Right ventricle myocardium inferior (tissue), 1 donor: ENCODE data around the gene CLDN9. TPM values are rescaled to one million over a fixed set of nuclear protein-coding genes. Genes with fewer than 3 reads are reported as not detected.

Experiments
- ATAC-seq: fragments of 200-7000 bp; cut with Tn5 transposase; one replicate; pipeline ENCODE4 v1.9.1; 2020; ENCODE audit warnings: mild to moderate bottlenecking, moderate library complexity
- DNase-seq: peaks from one replicate; pipeline ENCODE4 v3.0.0; 2021; ENCODE audit errors: missing footprints
- intact Hi-C: fragments of 100-400 bp; cut with DNase I; formaldehyde crosslinking; loops from one replicate; pipeline ENCODE4 v1.11.0; 2022
- long read RNA-seq: library from polyadenylated mRNA; unstranded; transcript quantifications from one replicate; pipeline ENCODE4 v2.0.0, GENCODE V29; 2021
- total RNA-seq: library from RNA; stranded (reverse); fragmentation: NEBNext Ultra II Directional; extraction: Animal tissue kit (Norgen Biotek cat#: 25700); gene quantifications from one replicate; pipeline ENCODE4 v1.2.1, GENCODE V29; 2021
- donor health status: DM: no; HTN: yes; CAD: no; lungs with severe emphysema.

The CLDN9 gene, protein sequence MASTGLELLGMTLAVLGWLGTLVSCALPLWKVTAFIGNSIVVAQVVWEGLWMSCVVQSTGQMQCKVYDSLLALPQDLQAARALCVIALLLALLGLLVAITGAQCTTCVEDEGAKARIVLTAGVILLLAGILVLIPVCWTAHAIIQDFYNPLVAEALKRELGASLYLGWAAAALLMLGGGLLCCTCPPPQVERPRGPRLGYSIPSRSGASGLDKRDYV
- 0.32 TPM for total RNA-seq
- long read RNA-seq = 0 reads

DNA sequence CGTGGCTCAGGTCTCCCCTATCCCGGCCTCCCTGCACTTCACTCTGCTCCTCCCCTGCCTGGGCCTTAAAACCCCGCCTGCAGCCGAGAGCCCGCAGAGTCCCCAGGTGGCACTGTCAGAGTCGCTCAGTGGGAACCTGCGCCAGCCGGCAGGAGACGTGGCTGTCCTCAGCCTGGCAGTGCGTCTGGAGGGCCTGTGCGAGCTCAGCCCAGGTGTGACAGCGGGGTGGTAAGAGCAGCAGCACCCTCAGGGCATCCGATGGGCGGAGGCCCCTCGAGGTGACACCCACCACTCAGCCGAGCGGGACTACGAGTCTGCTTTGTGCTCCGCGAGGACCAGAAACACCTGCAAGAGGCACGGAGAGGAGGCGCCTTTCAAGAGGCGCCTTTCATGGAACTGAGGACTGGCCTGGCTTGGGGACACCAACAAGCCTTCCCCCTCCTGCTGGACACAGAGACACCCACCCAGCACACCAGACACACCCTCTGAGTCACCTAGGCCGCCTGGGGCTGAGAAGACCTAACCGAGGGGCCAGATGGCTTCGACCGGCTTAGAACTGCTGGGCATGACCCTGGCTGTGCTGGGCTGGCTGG is at the start of gene CLDN9:
Gene CLDN9 (plus strand): TSS at position 96 of the 593 bp plus-strand sequence. CDS start 440 bp downstream, at position 536.
- ATAC-seq = no peak
- intact Hi-C loops = no loop called here

DNA sequence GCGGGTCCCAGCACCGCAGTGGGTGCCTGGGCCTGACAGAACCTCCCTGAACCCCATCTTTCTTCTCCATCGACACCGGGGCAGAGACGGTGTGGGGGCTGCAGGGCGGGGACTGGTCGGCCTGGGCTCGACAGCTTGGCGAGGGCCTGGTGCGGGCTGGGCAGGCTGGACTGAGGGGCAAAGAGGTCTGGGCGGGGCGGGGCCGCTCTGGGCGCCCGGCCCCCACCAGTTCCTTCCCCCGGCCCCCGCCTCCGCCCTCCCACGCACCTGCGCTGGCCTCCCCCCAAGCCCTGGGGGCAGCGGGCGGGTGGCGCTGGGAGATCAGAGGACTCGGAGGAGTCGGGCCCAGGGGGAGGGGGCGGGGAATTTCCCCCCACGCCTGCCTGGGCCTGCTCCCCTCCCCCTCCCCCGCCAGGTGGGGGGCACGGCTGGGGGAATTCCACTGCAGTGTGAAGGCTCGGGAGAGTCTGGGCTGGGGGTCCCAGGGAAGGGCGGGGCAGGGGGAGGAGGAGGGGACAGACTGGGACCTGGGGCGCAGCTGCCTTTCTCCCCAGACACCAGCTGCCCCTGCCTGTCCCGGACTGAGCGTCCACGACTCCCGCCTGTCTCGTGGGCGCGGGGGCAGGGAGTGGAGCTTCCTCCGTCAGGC is 49.5 kb upstream of the CLDN9 start:
- ATAC-seq = no peak
- DNase-seq = no peak
- intact Hi-C loops = no loop called here

More for the DNA sequence above, at the start of gene CLDN9:
- no peak for DNase-seq

DNA sequence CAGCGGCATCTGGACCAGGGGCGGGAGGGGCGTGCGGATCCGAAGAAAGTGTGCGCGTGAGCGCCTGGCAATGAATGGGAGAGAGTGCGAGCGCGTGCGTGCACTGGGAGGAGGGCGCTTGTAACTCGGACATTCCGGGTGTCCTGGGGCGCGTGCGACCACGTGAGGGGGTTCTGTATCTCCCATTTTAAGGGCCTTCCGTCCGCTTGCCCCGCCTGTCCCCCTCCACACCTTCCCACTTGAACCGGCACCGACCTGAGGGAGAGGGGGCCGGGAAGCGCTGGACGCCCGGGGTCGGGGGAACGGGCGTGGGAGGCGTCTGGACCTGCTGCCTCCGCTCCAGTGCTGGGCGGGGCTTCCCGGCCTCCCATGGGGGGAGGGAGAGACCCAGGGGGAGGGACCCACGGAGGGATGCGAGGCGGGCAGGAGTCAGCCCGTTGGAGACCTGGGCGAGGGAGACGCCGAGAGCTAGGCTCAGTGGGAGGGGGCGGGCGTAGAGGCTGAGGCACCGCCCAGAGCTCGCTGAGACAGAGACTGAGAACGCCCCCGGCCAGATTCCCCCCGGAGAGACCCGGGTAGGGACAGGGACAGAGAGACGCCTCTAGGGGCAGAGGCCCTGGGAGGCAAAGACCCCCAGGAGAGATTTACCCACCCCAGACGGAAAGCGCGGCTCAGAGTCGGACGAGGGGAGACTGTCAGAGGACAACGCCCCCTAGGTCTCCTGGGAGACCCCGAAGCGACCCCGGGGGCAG is 48.8 kb upstream of the CLDN9 start, which contains the start of gene KREMEN2:
Gene KREMEN2 (plus strand): TSS at position 553 of the 752 bp plus-strand sequence. CDS start 246 bp downstream, outside the sequence.
- ATAC-seq (no peak), DNase-seq (no peak)
- intact Hi-C loops = no loop called here

DNA sequence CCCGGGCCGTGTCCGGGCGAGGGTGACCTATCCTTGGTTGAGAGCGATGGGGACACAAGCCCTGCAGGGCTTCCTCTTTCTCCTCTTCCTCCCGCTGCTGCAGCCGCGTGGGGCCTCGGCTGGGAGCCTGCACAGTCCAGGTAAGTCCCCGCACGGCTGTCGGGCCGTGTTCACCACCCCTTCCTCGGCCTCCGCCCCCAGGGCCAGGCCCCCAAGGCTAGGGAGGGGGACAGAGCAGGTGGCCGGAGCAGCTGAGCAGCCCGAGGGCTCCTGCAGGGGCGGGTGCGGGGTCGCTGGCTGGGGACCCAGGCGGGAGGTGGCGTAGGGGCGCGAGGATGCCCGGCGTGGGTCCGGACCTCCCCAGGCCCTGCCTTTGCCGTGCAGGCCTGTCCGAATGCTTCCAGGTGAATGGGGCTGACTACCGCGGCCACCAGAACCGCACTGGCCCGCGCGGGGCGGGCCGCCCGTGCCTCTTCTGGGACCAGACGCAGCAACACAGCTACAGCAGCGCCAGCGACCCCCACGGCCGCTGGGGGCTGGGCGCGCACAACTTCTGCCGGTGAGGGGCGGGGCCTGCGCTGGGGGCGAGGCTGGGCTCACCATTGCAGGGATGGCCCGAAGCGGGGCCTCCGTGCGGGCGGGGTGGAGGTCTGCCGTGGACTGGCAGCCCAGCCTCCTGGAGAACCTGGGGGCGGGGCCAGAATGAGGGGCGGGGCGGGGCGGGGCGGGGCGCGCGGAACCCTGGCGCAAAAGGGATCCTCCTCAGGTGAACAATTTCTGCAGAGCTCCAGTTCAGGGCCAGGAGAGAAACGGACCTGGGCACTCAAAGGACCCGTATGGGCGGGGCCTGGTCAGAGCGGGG is 48.0 kb upstream of the CLDN9 start:
- no peak for ATAC-seq
- DNase-seq = no peak
- intact Hi-C loops = no loop called here

DNA sequence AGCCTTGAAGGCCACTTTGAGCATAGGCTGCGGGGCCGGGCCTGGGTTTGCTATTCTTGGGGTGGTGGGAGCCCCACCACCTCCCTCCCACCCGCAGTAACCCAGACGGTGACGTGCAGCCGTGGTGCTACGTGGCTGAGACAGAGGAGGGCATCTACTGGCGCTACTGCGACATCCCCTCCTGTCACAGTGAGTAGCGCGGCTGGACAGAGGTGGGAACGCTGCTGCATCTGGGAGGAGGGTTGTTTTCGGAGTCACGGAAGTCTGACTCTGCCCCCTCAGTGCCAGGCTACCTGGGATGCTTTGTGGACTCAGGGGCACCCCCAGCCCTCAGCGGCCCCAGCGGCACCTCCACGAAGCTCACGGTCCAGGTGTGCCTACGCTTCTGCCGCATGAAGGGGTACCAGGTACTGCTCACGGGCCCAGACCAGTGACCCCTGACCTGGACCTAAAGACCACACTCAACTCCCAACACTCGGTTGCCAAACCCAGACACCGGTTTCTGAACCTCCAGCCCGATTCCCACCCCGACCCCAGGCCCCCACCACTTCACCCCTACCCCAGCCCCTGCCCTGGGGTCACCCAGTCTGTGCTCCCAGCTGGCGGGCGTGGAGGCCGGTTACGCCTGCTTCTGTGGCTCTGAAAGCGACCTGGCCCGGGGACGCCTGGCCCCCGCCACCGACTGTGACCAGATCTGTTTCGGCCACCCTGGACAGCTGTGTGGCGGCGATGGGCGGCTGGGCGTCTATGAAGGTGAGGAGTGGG is 46.5 kb upstream of the CLDN9 start:
- DNase-seq (no peak), ATAC-seq (no peak)
- intact Hi-C loops = no loop called here

DNA sequence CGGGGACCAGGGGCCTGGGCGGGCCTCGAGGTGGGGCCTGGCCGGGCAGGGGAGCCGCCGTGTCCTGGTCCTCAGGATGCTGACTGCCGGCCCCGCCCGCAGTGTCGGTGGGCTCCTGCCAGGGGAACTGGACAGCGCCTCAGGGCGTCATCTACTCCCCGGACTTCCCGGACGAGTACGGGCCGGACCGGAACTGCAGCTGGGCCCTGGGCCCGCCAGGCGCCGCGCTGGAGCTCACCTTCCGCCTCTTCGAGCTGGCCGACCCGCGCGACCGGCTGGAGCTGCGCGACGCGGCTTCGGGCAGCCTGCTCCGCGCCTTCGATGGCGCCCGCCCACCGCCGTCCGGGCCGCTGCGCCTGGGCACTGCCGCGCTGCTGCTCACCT is 45.9 kb upstream of the CLDN9 start:
- DNase-seq = no peak
- intact Hi-C loops = no loop called here
- no peak for ATAC-seq

DNA sequence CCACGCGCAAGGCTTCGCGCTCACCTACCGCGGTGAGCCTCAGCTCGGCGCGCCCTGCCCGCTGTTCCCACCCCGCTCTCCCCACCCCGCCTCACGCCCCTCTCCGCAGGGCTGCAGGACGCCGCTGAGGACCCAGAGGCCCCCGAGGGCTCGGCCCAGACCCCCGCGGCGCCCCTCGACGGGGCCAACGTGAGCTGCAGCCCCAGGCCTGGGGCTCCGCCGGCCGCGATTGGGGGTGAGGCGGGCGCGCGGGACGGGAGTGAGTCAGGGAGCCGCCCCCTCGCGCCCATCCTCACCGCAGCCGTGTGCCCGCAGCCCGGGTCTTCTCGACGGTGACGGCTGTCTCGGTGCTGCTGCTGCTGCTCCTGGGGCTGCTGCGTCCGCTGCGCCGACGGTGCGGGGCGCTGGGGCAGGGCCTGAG is 45.5 kb upstream of the CLDN9 start:
- ATAC-seq = no peak
- no peak for DNase-seq
- intact Hi-C loops = no loop called here

DNA sequence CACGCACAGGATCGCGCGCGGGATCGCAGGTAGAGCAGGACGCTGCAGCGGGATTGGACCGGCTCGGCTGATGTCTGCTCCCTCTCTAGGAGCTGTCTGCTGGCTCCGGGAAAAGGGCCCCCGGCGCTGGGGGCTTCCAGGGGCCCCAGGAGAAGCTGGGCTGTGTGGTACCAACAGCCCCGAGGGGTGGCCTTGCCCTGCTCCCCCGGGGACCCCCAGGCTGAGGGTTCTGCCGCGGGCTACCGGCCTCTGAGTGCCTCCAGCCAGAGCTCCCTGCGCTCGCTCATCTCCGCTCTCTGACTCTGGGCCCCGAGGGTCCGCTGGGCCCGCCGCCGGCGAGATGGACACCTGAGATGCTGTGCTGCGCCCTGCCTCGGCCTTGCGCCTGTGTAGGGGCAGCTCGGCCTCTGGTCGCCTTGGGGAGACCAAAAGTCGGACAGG is 45.0 kb upstream of the CLDN9 start:
- ATAC-seq (no peak), DNase-seq (no peak)
- intact Hi-C loops = no loop called here

DNA sequence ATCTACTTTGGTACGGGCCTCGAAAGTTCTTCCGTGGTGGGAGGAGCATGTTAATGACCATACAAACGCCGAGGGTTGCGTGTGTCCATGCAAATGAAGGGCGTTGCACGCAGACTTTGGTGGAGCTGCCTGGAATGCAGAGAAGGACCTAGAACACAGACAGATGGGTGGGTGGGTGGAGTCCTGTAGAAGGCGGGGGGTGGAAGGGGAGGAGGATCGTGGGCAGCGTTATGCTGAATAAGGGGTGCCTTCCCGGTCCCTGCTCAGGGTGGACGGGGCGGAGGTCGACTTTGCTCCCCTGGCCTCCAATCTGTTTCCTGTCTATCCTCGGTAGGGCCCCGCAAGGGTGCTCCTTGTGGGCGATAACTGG is 44.4 kb upstream of the CLDN9 start:
- ATAC-seq (no peak), DNase-seq (no peak)
- intact Hi-C loops = no loop called here

DNA sequence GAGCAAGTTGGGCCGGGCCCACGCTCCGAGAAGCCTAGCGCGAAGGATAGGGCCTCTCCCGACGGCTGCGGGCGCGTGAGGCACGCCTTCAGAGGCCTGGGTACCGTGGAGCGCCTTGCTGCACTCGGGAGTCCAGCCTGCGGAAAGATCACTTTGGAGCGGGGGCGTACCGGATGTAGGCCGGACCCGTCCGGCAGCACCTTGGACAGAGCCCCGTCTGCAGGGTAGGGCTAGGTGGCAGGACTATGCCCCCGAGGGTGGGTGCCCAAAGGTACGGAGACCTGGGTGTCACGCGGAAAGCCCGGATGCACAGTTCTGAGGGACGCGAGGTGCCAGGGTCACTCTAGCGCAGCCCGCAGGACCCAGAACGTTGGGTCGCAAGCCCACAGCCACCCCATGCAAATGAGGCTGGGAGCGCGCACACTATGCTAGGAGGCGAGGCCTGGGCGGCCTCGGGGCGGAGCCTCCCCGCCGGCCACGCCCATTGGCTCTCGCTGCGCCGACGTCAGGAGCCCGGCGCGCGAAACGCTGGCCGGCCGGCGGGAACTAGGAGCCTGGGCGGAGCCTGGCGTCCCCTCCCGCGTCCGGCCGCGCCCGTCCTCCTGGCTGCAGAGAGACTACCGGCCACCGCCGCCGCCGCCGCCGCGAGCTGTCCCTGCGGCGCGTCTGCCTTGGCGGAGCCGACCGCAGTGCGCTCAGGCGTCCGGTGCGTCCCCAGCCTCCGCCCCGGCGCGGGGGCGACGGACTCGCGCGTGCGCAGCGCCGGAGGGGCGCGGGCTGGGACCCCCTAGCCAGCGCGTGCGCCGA is 43.8 kb upstream of the CLDN9 start, which contains the start of gene PAQR4:
Gene PAQR4 (plus strand): TSS at position 611 of the 807 bp plus-strand sequence. CDS start 327 bp downstream, outside the sequence.
- intact Hi-C loops = no loop called here
- DNase-seq = peak; percentile 95
- peak; percentile 93 for ATAC-seq

DNA sequence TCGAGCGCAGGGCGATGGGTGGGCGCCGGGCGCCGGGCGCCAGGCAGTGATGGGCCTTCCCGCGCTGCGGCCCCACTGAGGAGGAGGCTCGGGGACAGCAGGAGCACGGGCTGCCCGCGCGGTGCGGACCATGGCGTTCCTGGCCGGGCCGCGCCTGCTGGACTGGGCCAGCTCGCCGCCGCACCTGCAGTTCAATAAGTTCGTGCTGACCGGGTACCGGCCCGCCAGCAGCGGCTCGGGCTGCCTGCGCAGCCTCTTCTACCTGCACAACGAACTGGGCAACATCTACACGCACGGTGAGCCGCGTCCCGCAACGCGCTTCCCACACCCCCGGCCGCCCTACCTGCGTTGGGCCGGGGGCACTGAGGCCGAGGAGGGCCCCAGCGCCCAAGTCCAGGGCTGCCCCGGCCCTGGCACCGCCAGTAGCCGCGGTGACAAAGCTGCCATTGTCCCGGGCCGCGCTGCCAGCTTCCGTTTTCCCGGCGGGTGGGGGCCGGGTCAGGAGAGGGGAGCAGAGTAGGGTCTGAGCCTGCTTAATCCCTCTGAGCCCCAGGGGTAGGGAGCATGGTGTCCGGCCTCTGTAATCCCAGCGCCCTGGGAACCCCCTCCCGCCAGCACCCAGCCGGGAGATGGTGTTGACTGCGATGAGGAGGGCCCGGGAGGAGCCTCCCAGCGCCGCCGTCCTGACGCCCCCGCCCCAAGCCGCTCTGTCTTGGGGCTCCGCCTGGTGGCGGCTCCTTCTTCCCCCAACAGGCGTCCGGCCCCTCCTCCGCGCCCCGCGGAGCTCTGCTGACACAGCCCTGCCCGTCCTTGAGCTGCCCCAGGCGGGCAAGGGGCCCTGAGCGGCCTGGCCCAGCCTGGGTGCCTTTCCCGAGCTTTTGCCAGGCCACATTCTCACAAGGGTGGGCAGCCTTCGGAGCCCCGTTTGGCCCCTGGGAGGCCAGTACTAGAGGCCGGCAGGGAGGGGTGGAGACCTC is 42.9 kb upstream of the CLDN9 start:
- intact Hi-C loops = no loop called here

DNA sequence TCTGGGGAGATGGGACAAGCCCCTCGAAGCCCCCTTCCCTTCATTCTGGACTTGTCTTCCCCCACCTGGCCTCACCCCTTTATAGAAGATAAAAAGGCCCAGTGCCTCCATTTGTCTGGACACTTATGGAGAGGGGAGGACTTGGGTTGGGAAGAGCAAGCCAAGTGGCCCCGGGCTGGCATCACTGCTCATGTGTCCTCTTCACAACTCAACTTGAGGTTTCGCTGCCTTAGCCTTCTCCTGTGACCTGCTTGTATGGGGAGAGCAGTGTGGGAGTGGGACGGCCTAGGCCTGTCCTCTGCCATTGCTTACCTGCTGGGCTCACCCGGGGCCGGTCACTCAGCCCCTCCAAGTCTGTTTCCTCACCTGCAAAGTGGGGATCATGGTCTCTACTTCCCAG is 42.2 kb upstream of the CLDN9 start:
- intact Hi-C loops = no loop called here

More for the DNA sequence above, 42.9 kb upstream of the CLDN9 start:
- DNase-seq (peak; percentile 84), ATAC-seq (peak; percentile 25)

DNA sequence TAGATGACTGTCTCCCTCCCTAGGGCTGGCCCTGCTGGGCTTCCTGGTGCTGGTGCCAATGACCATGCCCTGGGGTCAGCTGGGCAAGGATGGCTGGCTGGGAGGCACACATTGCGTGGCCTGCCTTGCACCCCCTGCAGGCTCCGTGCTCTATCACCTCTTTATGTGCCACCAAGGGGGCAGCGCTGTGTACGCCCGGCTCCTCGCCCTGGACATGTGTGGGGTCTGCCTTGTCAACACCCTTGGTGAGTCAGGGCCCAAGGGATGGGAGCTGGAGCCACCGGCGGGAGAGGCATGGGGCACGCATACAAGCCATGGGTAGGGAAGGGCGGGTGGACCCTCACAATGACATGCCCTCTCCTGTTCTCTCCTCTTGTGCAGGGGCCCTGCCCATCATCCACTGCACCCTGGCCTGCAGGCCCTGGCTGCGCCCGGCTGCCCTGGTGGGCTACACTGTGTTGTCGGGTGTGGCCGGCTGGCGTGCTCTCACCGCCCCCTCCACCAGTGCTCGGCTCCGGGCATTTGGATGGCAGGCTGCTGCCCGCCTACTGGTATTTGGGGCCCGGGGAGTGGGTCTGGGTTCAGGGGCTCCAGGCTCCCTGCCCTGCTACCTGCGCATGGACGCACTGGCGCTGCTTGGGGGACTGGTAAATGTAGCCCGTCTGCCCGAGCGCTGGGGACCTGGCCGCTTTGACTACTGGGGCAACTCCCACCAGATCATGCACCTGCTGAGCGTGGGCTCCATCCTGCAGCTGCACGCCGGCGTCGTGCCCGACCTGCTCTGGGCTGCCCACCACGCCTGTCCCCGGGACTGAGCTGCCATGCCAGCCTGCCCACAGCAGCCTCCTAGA is 41.4 kb upstream of the CLDN9 start:
- DNase-seq = no peak
- ATAC-seq = no peak
- intact Hi-C loops = no loop called here

More for the DNA sequence above, 42.2 kb upstream of the CLDN9 start:
- DNase-seq (no peak), ATAC-seq (no peak)

DNA sequence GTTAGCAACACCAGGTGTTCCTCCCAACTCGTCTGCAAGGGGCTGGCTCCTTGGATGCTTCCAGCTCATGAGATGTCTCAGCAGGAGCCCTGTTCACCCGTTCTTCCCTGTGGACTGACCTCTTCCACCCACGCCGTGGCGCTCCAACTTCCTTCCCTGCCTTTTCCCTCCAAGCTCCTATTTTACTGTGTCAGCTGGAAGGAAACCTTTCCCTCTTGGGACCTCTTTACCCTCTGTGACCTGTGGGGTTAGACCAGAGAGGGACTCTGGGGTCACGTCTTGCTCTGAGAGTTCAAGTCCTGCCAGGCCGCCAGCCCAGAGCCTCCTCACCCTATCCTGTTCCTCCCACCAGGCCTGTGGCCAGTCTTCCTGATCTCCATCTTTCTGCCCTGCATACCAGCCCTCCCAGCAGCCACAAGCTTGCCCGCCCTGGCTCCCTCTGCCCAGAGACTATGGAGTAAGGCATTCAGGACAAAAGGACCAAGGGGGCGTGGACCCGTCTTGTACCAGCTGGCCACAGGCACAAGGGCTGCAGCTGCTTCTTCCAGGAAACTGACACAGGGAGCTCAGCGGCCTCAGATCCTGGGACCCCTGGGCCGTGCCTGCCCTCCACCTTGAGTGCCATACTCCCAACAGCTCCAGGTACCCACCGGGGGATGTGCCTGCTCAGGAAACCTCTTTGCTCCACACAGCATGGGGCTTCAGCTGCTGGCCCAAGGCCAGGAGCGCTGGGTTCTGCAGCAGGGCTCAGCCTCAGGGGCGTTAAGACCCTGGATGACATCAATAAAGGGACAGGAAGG is 40.5 kb upstream of the CLDN9 start:
- no peak for DNase-seq
- no peak for ATAC-seq
- intact Hi-C loops = no loop called here
